HepG2 (cell line): Measurements from ENCODE around the gene CLASP1. TPM values are rescaled to one million over a fixed set of nuclear protein-coding genes. Genes with fewer than 3 reads are reported as not detected.
A peak's percentile ranks its signal among the peaks of the same experiment; 100 is the strongest.

Experiments
- ATAC-seq: fragments of 200-7000 bp; cut with Tn5 transposase; 3 replicates; pipeline ENCODE4 v1.9.1; 2020; ENCODE audit warnings: mild to moderate bottlenecking, moderate library complexity
- BruUV-seq: library from RNA; stranded (reverse); fragments of 400-500 nt; replicated peaks from 2 replicates; lab custom pipeline; 2021; lab: Mats Ljungman, UMichigan
- CTCF ChIA-PET: fragments of 300-600 bp; formaldehyde crosslinking; extraction: SDS; loops from one replicate; lab custom pipeline; 2021; ENCODE audit warnings: low total read pairs, inconsistent platforms, low intra/inter-chr PET ratio; lab: Yijun Ruan, JAX
- POLR2A ChIA-PET: fragments of 350-600 bp; sonication (Branson Sonifier 250); formaldehyde crosslinking; loops from one replicate; lab custom pipeline; 2020; ENCODE audit warnings: antibody characterized with exemption, inconsistent platforms; lab: Yijun Ruan, JAX
- DNase-seq: peaks from one replicate; pipeline ENCODE4 v3.0.0-alpha.2; 2015; ENCODE audit warnings: low spot score
- FAIRE-seq: peaks from 3 replicates; lab custom pipeline; 2011; peaks lifted over from hg19 to GRCh38; lab: Jason Lieb, UNC
- H2AFZ ChIP-seq: one replicate; pipeline ENCODE4 v1.6.1; 2011; ENCODE audit warnings: low read length, inconsistent platforms
- H3K27ac ChIP-seq: fragments of 300-600 bp; 3 replicates; pipeline ENCODE4 v1.8.0; 2011; ENCODE audit warnings: mixed run types, mild to moderate bottlenecking, mixed read lengths, low read length, inconsistent platforms; ENCODE audit not compliant: insufficient read depth; ENCODE audit errors: extremely low read length
- H3K27me3 ChIP-seq, 2 experiments: fragments of 200-600 bp in 1 of 2; 2 replicates in 1 of 2; 3 replicates in 1 of 2; pipeline versions ENCODE4 v1.6.0 to v1.8.0; 2011; ENCODE audit warnings: low read length in 2 of 2, mild to moderate bottlenecking in 2 of 2, moderate library complexity in 2 of 2, inconsistent platforms in 1 of 2; ENCODE audit not compliant: insufficient read depth in 2 of 2, control insufficient read depth in 1 of 2
- H3K36me3 ChIP-seq, 2 experiments: fragments of 200-600 bp in 1 of 2; replicated peaks in 1 of 2; 2 replicates in 1 of 2; 3 replicates in 1 of 2; pipeline versions ENCODE4 v1.5.1 to v1.8.0; 2011; ENCODE audit warnings: low read length in 2 of 2, inconsistent platforms in 1 of 2; ENCODE audit not compliant: insufficient read depth in 2 of 2, control insufficient read depth in 1 of 2
- H3K4me1 ChIP-seq: 2 replicates; pipeline ENCODE4 v1.5.1; 2012; ENCODE audit warnings: low read length, inconsistent platforms; ENCODE audit not compliant: insufficient read depth
- H3K4me2 ChIP-seq: 2 replicates; pipeline ENCODE4 v1.6.0; 2011; ENCODE audit warnings: low read depth, low read length, inconsistent platforms
- H3K4me3 ChIP-seq, 3 experiments: fragments of 200-600 bp in 1 of 3; sonication (generic), shearing (Covaris generic) in 1 of 3; replicated peaks in 1 of 3; 2 replicates each; pipeline ENCODE4 v1.5.1; 2011 to 2016; ENCODE audit warnings: low read length in 3 of 3, inconsistent platforms in 2 of 3, low read depth in 2 of 3, mild to moderate bottlenecking in 2 of 3, control low read depth in 1 of 3, mixed read lengths in 1 of 3; ENCODE audit not compliant: insufficient read depth in 1 of 3
- H3K79me2 ChIP-seq: one replicate; pipeline ENCODE4 v1.6.1; 2011; ENCODE audit warnings: low read length, inconsistent platforms; ENCODE audit not compliant: insufficient read depth
- H3K9ac ChIP-seq: 2 replicates; pipeline ENCODE4 v1.6.0; 2011; ENCODE audit warnings: mild to moderate bottlenecking, low read depth, low read length, inconsistent platforms; ENCODE audit not compliant: insufficient read depth
- H3K9me3 ChIP-seq: 2 replicates; pipeline ENCODE4 v1.5.1; 2012; ENCODE audit warnings: mild to moderate bottlenecking, low read length
- H4K20me1 ChIP-seq: 2 replicates; pipeline ENCODE4 v1.6.0; 2011; ENCODE audit warnings: inconsistent platforms, mild to moderate bottlenecking, low read length, moderate library complexity; ENCODE audit not compliant: insufficient read depth
- GPN1 ChIP-seq: sonication (generic); formaldehyde crosslinking; IDR thresholded peaks from 2 replicates; pipeline ENCODE4 v1.5.1; 2020; ENCODE audit warnings: missing genetic modification reagents, borderline replicate concordance
- MAFF ChIP-seq: IDR thresholded peaks from 2 replicates; pipeline ENCODE4 v1.6.1; 2011; ENCODE audit warnings: low read depth, low read length, improper control_type of control experiment
- MAFK ChIP-seq, 2 experiments: IDR thresholded peaks in 1 of 2; conservative IDR thresholded peaks in 1 of 2; 2 replicates each; pipeline ENCODE4 v1.6.1; 2011; ENCODE audit warnings: improper control_type of control experiment in 2 of 2, low read length in 2 of 2
- PHF20 ChIP-seq: sonication (generic); formaldehyde crosslinking; IDR thresholded peaks from 2 replicates; pipeline ENCODE4 v1.5.0; 2020; ENCODE audit warnings: mild to moderate bottlenecking, missing genetic modification reagents
- ZBTB7A ChIP-seq: sonication (generic); formaldehyde crosslinking; IDR thresholded peaks from 2 replicates; pipeline ENCODE4 v1.8.0; 2022; ENCODE audit warnings: mild to moderate bottlenecking, missing genetic modification reagents
- ZNF839 ChIP-seq: sonication (generic); formaldehyde crosslinking; IDR thresholded peaks from 2 replicates; pipeline ENCODE4 v1.4.0; 2020; ENCODE audit warnings: missing genetic modification reagents, mild to moderate bottlenecking, borderline replicate concordance
- ZNF879 ChIP-seq: sonication (generic); formaldehyde crosslinking; IDR thresholded peaks from 2 replicates; pipeline ENCODE4 v1.8.1; 2023; ENCODE audit warnings: missing genetic modification reagents
- ZSCAN22 ChIP-seq: sonication (generic); formaldehyde crosslinking; IDR thresholded peaks from 2 replicates; pipeline ENCODE4 v1.4.0; 2020; ENCODE audit warnings: mild to moderate bottlenecking, missing genetic modification reagents
- ZSCAN29 ChIP-seq: sonication (generic); formaldehyde crosslinking; conservative IDR thresholded peaks from 2 replicates; pipeline ENCODE4 v1.4.0; 2020; ENCODE audit warnings: mild to moderate bottlenecking, missing genetic modification reagents
- WGBS: methylation state at CpG from one replicate; pipeline ENCODE4 v1.1.6; 2017; ENCODE audit warnings: low lambda C conversion rate; 5-methylcytosine and 5-hydroxymethylcytosine counted together
- in situ Hi-C: cut with HindIII; loops from 2 replicates; pipeline ENCODE4 v1.10.0; 2017; ENCODE audit warnings: low pct_unique_long_range_greater_than_20kb; ENCODE audit not compliant: extremely low pct_ligation_motif_present
- intact Hi-C: fragments of 100-400 bp; cut with micrococcal nuclease; formaldehyde crosslinking; loops from one replicate; pipeline ENCODE4 v1.10.0; 2022; ENCODE audit not compliant: unreplicated experiment
- polyA plus RNA-seq, 8 experiments: library from polyadenylated mRNA; depleted of rRNA in 3 of 8; stranded (reverse) in 7 of 8; unstranded in 1 of 8; fragments of >200 nt; fragmentation: Illumina TruSeq in 4 of 8; extraction: Trizol in 4 of 8; gene quantifications; 2 replicates each; pipeline versions ENCODE4 v1.2.1 to v1.2.3, GENCODE V29; 2011 to 2016; ENCODE audit warnings: low read depth in 4 of 8, missing spikeins in 1 of 8, mixed read lengths in 1 of 8; ENCODE audit not compliant: insufficient read depth in 1 of 8
- total RNA-seq, 5 experiments: library from RNA; depleted of rRNA; stranded (reverse); fragments of >200 nt; fragmentation: Illumina TruSeq; extraction: Trizol; gene quantifications; 2 replicates each; pipeline ENCODE4 v1.2.3, GENCODE V29; 2016; ENCODE audit warnings: low read depth in 1 of 5
- TF ChIP-seq, protein P1 (sequence below): fragments of 450-650 bp; IDR thresholded peaks from 2 replicates; pipeline ENCODE4 v1.6.1; 2017
- TF ChIP-seq, protein P2 (sequence below): sonication (generic); formaldehyde crosslinking; IDR thresholded peaks from 2 replicates; pipeline ENCODE4 v1.4.0; 2020; ENCODE audit warnings: mild to moderate bottlenecking, missing genetic modification reagents
- TF ChIP-seq, protein P3 (sequence below): sonication (generic); formaldehyde crosslinking; IDR thresholded peaks from 2 replicates; pipeline ENCODE4 v1.4.0; 2020; ENCODE audit warnings: missing genetic modification reagents, borderline replicate concordance

Gene CLASP1
- total and polyA plus RNA-seq, 2 of the 13 experiments (the other 11 are each of a cell fraction or from before 2014, with no cell fraction given) = 11.7 to 47.9 TPM

DNA sequence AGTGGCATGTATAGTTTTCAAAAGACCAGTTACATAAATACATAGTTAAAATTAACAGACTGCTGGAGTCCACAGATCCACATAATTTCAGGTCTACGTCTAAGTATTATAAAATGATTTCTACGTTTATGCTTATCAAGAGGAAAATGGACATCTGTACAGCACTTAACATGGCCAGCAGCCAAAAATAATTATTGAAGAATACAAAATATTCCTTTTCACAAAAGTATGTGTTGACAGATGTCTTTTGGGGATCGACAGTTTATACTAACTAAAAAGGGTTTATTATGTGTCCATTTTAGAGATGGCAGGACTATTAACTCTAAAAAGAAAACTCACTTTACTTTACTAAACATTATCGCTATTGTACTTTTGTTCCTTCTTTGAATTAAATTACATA is 231.4 kb downstream of the CLASP1 start:
- no TSS peak for BruUV-seq
- DNase-seq (no peak), ATAC-seq (no peak), FAIRE-seq (no peak)
- POLR2A ChIA-PET = no interaction called here
- Histone ChIP-seq H3K36me3 (peaks cover 14 to 50% of the 10 kb centered on the region in 2 experiments), H3K4me3 (no peak overlapping the region), H3K9ac (no peak overlapping the region), H3K27ac (no peak overlapping the region), H3K9me3 (no peaks in the 10 kb centered on the region), H3K27me3 (no peaks in the 10 kb centered on the region), H3K4me2 (no peak overlapping the region), H3K79me2 (no peaks in the 10 kb centered on the region), H4K20me1 (no peaks in the 10 kb centered on the region), H3K4me1 (no peaks in the 10 kb centered on the region), H2AFZ (no peak overlapping the region)
- CTCF ChIA-PET = no interaction called here
- 96% methylated on average over 4 of the region's 4 CpGs for WGBS
- intact Hi-C loops = no loop called here
- in situ Hi-C loops = no loop called here
- no peak for TF ChIP-seq ZBTB7A
- no peak for TF ChIP-seq ZNF839 (CRISPR knock-in tag)
- TF ChIP-seq ZNF879 = no peak
- no peak for TF ChIP-seq GPN1 (CRISPR knock-in tag)

DNA sequence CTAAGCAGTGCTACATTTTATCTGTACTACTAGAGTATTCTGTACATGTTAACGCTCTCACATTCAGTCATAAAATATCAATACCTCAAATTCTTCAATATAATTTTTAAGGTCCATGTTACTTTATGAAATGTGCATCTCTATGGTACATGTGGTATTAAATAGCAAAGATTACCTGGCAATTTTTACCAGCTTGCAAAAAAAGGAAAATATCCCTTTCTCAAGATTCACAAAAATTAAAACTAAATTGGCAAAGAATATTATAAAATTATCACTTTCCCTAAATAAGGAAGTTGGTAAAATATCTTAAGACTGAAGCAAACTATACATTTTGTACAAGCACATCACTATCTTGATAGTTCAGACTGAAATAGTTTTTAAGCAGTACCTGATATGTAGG is 233.5 kb downstream of the CLASP1 start:
- intact Hi-C loops = no loop called here
- ChIA-PET CTCF (no interaction called here), POLR2A (no interaction called here)
- no TSS peak for BruUV-seq
- Histone ChIP-seq H3K9me3 (no peaks in the 10 kb centered on the region), H3K79me2 (no peaks in the 10 kb centered on the region), H4K20me1 (no peaks in the 10 kb centered on the region), H3K9ac (no peak overlapping the region), H3K4me3 (no peak overlapping the region), H3K36me3 (peaks cover 7 to 50% of the 10 kb centered on the region in 2 experiments), H3K27ac (no peak overlapping the region), H3K4me2 (no peak overlapping the region), H3K4me1 (no peaks in the 10 kb centered on the region), H3K27me3 (no peaks in the 10 kb centered on the region), H2AFZ (no peak overlapping the region)
- WGBS = 96% methylated on average over 1 of the region's 1 CpG
- FAIRE-seq = no peak
- no peak for TF ChIP-seq ZSCAN22 (CRISPR knock-in tag)
- TF ChIP-seq PHF20 (CRISPR knock-in tag) = no peak
- TF ChIP-seq, protein P1, sequence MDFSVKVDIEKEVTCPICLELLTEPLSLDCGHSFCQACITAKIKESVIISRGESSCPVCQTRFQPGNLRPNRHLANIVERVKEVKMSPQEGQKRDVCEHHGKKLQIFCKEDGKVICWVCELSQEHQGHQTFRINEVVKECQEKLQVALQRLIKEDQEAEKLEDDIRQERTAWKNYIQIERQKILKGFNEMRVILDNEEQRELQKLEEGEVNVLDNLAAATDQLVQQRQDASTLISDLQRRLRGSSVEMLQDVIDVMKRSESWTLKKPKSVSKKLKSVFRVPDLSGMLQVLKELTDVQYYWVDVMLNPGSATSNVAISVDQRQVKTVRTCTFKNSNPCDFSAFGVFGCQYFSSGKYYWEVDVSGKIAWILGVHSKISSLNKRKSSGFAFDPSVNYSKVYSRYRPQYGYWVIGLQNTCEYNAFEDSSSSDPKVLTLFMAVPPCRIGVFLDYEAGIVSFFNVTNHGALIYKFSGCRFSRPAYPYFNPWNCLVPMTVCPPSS = no peak
- TF ChIP-seq ZSCAN29 (CRISPR knock-in tag) = no peak
- peak; percentile 3 to 58; a peak in 2 of 4 replicates for TF ChIP-seq MAFK (conservative IDR thresholded peaks at IDR 0.05 in 1 of 2, IDR thresholded peaks at IDR 0.05 in 1 of 2; ENCODE audit: low read length in 2 of 2)
- TF ChIP-seq, protein P2, sequence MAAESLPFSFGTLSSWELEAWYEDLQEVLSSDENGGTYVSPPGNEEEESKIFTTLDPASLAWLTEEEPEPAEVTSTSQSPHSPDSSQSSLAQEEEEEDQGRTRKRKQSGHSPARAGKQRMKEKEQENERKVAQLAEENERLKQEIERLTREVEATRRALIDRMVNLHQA (CRISPR knock-in tag) = no peak
- TF ChIP-seq, protein P3, sequence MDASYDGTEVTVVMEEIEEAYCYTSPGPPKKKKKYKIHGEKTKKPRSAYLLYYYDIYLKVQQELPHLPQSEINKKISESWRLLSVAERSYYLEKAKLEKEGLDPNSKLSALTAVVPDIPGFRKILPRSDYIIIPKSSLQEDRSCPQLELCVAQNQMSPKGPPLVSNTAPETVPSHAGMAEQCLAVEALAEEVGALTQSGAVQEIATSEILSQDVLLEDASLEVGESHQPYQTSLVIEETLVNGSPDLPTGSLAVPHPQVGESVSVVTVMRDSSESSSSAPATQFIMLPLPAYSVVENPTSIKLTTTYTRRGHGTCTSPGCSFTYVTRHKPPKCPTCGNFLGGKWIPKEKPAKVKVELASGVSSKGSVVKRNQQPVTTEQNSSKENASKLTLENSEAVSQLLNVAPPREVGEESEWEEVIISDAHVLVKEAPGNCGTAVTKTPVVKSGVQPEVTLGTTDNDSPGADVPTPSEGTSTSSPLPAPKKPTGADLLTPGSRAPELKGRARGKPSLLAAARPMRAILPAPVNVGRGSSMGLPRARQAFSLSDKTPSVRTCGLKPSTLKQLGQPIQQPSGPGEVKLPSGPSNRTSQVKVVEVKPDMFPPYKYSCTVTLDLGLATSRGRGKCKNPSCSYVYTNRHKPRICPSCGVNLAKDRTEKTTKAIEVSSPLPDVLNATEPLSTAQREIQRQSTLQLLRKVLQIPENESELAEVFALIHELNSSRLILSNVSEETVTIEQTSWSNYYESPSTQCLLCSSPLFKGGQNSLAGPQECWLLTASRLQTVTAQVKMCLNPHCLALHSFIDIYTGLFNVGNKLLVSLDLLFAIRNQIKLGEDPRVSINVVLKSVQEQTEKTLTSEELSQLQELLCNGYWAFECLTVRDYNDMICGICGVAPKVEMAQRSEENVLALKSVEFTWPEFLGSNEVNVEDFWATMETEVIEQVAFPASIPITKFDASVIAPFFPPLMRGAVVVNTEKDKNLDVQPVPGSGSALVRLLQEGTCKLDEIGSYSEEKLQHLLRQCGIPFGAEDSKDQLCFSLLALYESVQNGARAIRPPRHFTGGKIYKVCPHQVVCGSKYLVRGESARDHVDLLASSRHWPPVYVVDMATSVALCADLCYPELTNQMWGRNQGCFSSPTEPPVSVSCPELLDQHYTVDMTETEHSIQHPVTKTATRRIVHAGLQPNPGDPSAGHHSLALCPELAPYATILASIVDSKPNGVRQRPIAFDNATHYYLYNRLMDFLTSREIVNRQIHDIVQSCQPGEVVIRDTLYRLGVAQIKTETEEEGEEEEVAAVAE (CRISPR knock-in tag) = no peak
- 0 out of 2 replicates have a peak, but pooled peaks have one; percentile 35 for TF ChIP-seq MAFF
- ATAC-seq = no peak
- no peak for DNase-seq
- in situ Hi-C loops = no loop called here
